A549 (cell line): ENCODE measurements around the gene MAD2L1BP. TPM values are rescaled to one million over a fixed set of nuclear protein-coding genes. Genes with fewer than 3 reads are reported as not detected.
"Not testable (repeated sequence)": the region's sequence is repeated elsewhere in the genome, so short reads cannot be mapped to it uniquely, and the experiment has no call there.

ENCODE experiments used
- ATAC-seq, 2 experiments: fragments of 200-7000 bp in 1 of 2; fragments of >200 bp in 1 of 2; cut with Nextera tagmentation in 1 of 2; cut with Tn5 transposase in 1 of 2; 3 replicates each; pipeline versions ENCODE4 v1.8.0 to v1.9.1; 2018 to 2020; ENCODE audit warnings: mild to moderate bottlenecking in 1 of 2, moderate library complexity in 1 of 2
- CTCF ChIA-PET: fragments of 300-600 bp; sonication (Branson Sonifier 250); formaldehyde crosslinking; extraction: SDS; loops from one replicate; lab custom pipeline; 2021; ENCODE audit warnings: antibody characterized with exemption, inconsistent platforms; lab: Yijun Ruan, JAX
- POLR2A ChIA-PET: fragments of 350-600 bp; formaldehyde crosslinking; extraction: SDS; loops from one replicate; lab custom pipeline; 2021; ENCODE audit warnings: antibody characterized with exemption, inconsistent platforms; lab: Yijun Ruan, JAX
- DNase-seq, 2 experiments: peaks; one replicate each; pipeline versions ENCODE4 v3.0.0 to v3.0.0-alpha.2; 2011 to 2016; ENCODE audit warnings: low read depth in 1 of 2, low spot score in 1 of 2
- FAIRE-seq: peaks from 2 replicates; lab custom pipeline; 2011; peaks lifted over from hg19 to GRCh38; lab: Jason Lieb, UNC
- H3K27ac ChIP-seq, 2 experiments: fragments of >200 bp; sonication (Bioruptor Twin); formaldehyde crosslinking; 3 replicates each; pipeline ENCODE4 v1.5.1; 2016 to 2017
- H3K4me1 ChIP-seq: fragments of >200 bp; sonication (Bioruptor Twin); formaldehyde crosslinking; 3 replicates; pipeline ENCODE4 v1.6.1; 2016
- H3K4me2 ChIP-seq: fragments of >200 bp; sonication (Bioruptor Twin); formaldehyde crosslinking; 3 replicates; pipeline ENCODE4 v1.6.1; 2016
- H3K4me3 ChIP-seq: fragments of >200 bp; sonication (Bioruptor Twin); formaldehyde crosslinking; 3 replicates; pipeline ENCODE4 v1.5.1; 2016
- H3K9me3 ChIP-seq: fragments of >200 bp; sonication (Bioruptor Twin); formaldehyde crosslinking; 3 replicates; pipeline ENCODE4 v1.6.1; 2016
- CBX2 ChIP-seq: fragments of 200-600 bp; sonication (generic); IDR thresholded peaks from 2 replicates; pipeline ENCODE4 v1.6.1; 2016; ENCODE audit warnings: low read depth, mild to moderate bottlenecking, borderline replicate concordance
- CBX8 ChIP-seq: fragments of 200-600 bp; sonication (generic); IDR thresholded peaks from 2 replicates; pipeline ENCODE4 v1.6.1; 2016
- CHD2 ChIP-seq: fragments of 150-350 bp; IDR thresholded peaks from 2 replicates; pipeline ENCODE4 v1.6.1; 2014; ENCODE audit warnings: low read length; ENCODE audit not compliant: partially characterized antibody
- CHD4 ChIP-seq: fragments of 200-600 bp; sonication (generic); IDR thresholded peaks from 2 replicates; pipeline ENCODE4 v1.6.1; 2016; ENCODE audit warnings: antibody characterized with exemption, mild to moderate bottlenecking, borderline replicate concordance
- EP300 ChIP-seq, 2 experiments: fragments of >200 bp; sonication (Bioruptor Twin); formaldehyde crosslinking; IDR thresholded peaks; 2 replicates in 1 of 2; 3 replicates in 1 of 2; pipeline ENCODE4 v1.6.1; 2016 to 2017
- ESRRA ChIP-seq: fragments of 150-350 bp; IDR thresholded peaks from 2 replicates; pipeline ENCODE4 v1.6.1; 2014; ENCODE audit warnings: mild to moderate bottlenecking, low read length, borderline replicate concordance
- FOSL2 ChIP-seq, 2 experiments: fragments of 450-650 bp in 1 of 2; fragments of >200 bp in 1 of 2; sonication (Bioruptor Twin) in 1 of 2; formaldehyde crosslinking; IDR thresholded peaks; 2 replicates each; pipeline versions ENCODE4 v1.5.0 to v1.6.1; 2016 to 2020; ENCODE audit warnings: mild to moderate bottlenecking in 1 of 2, moderate library complexity in 1 of 2
- GATA3 ChIP-seq: IDR thresholded peaks from 2 replicates; pipeline ENCODE4 v1.6.1; 2012; ENCODE audit warnings: borderline replicate concordance
- HDAC2 ChIP-seq: fragments of 200-600 bp; sonication (generic); IDR thresholded peaks from 2 replicates; pipeline ENCODE4 v1.6.1; 2016
- HEYL ChIP-seq: fragments of 250-450 bp; sonication (Bioruptor Pico); IDR thresholded peaks from 2 replicates; pipeline ENCODE4 v1.8.0; 2021; ENCODE audit warnings: mild to moderate bottlenecking, moderate library complexity
- HOXB5 ChIP-seq: fragments of 250-450 bp; sonication (Bioruptor Pico); IDR thresholded peaks from 2 replicates; pipeline ENCODE4 v1.5.0; 2020; ENCODE audit warnings: mild to moderate bottlenecking, moderate library complexity
- JUN ChIP-seq, 2 experiments: fragments of >200 bp; sonication (Bioruptor Twin); formaldehyde crosslinking; IDR thresholded peaks; 2 replicates in 1 of 2; 3 replicates in 1 of 2; pipeline ENCODE4 v1.6.1; 2016 to 2017
- KDM5A ChIP-seq: fragments of 200-600 bp; sonication (generic); IDR thresholded peaks from 2 replicates; pipeline ENCODE4 v1.6.1; 2016; ENCODE audit warnings: antibody characterized with exemption, mild to moderate bottlenecking
- MAFK ChIP-seq: fragments of 450-650 bp; IDR thresholded peaks from 2 replicates; pipeline ENCODE4 v1.6.1; 2014; ENCODE audit not compliant: partially characterized antibody
- POLR2A ChIP-seq: IDR thresholded peaks from 2 replicates; pipeline ENCODE4 v1.6.1; 2012; ENCODE audit warnings: mild to moderate bottlenecking, low read length
- RAD21 ChIP-seq, 2 experiments: fragments of >200 bp in 1 of 2; sonication (Bioruptor Twin) in 1 of 2; formaldehyde crosslinking in 1 of 2; IDR thresholded peaks in 1 of 2; conservative IDR thresholded peaks in 1 of 2; 2 replicates in 1 of 2; 3 replicates in 1 of 2; pipeline ENCODE4 v1.6.1; 2012 to 2018; ENCODE audit warnings: inconsistent platforms in 1 of 2
- RARB ChIP-seq: fragments of 250-450 bp; sonication (Bioruptor Pico); IDR thresholded peaks from 2 replicates; pipeline ENCODE4 v1.8.0; 2021; ENCODE audit warnings: mild to moderate bottlenecking, moderate library complexity
- RNF2 ChIP-seq: fragments of 200-600 bp; sonication (generic); IDR thresholded peaks from 2 replicates; pipeline ENCODE4 v1.6.1; 2016; ENCODE audit warnings: low read depth, mild to moderate bottlenecking, antibody characterized with exemption, moderate library complexity, borderline replicate concordance
- SMC3 ChIP-seq: fragments of >200 bp; sonication (Bioruptor Twin); formaldehyde crosslinking; IDR thresholded peaks from 3 replicates; pipeline ENCODE4 v1.6.1; 2018; ENCODE audit warnings: inconsistent platforms
- ZFP36 ChIP-seq: fragments of 450-650 bp; IDR thresholded peaks from 2 replicates; pipeline ENCODE4 v1.6.1; 2014; ENCODE audit warnings: borderline replicate concordance; ENCODE audit not compliant: partially characterized antibody
- ZSCAN20 ChIP-seq: fragments of 250-450 bp; sonication (Bioruptor Pico); IDR thresholded peaks from 2 replicates; pipeline ENCODE4 v1.8.0; 2022; ENCODE audit warnings: mild to moderate bottlenecking, moderate library complexity
- WGBS: methylation state at CpG from one replicate; pipeline ENCODE4 v1.1.6; 2017; ENCODE audit errors: missing lambda C conversion rate; 5-methylcytosine and 5-hydroxymethylcytosine counted together
- polyA plus RNA-seq, 4 experiments: library from polyadenylated mRNA; depleted of rRNA in 3 of 4; stranded (reverse); fragments of >200 nt; fragmentation: RNase III in 1 of 4; extraction: RNeasy Plus Mini Kit Qiagen cat#74134 plus additional on column Dnase treatment in 1 of 4; gene quantifications; 2 replicates in 3 of 4; 3 replicates in 1 of 4; pipeline ENCODE4 v1.2.3, GENCODE V29; 2011 to 2017
- TF ChIP-seq, protein P1 (sequence below): IDR thresholded peaks from 2 replicates; pipeline ENCODE4 v1.6.1; 2012
- TF ChIP-seq, protein P2 (sequence below): fragments of >200 bp; sonication (Bioruptor Twin); formaldehyde crosslinking; IDR thresholded peaks from 3 replicates; pipeline ENCODE4 v1.6.1; 2016
- TF ChIP-seq, protein P3 (sequence below): fragments of 450-650 bp; IDR thresholded peaks from 2 replicates; pipeline ENCODE4 v1.6.1; 2014; ENCODE audit warnings: antibody characterized with exemption

Gene MAD2L1BP
- polyA plus RNA-seq, 2 of the 4 experiments (the other 2 are of a cell fraction), result 22.0 to 26.7 TPM

DNA sequence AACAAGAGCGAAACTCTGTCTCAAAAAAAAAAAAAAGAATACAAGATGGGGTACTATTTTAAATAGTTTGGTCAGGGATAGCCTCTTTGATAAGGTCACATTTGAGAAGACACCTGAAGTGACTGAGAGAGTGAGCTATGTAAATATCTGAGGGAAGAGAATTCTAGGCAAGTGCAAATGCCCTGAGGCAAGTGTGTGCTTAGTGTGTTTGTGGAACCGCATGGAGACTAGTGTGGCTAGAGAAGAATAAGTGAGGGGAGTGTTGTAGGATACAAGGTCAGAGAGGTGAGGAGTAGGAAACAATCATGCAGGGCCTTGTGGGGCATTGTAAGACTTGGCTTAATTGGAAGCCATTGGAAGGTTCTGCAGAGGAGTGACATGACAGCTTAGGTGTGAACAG lies 12.6 kb downstream of the MAD2L1BP start:
- ATAC-seq, result no peak
- ChIA-PET POLR2A (no interaction called here), CTCF (interaction anchor here (1.2 to 2.4 kb wide), 3 partner anchors 8 to 431 kb away, joined by 3 to 11 read pairs (median 4); no protein-coding TSS in a partner anchor)
- TF ChIP-seq, protein P1, sequence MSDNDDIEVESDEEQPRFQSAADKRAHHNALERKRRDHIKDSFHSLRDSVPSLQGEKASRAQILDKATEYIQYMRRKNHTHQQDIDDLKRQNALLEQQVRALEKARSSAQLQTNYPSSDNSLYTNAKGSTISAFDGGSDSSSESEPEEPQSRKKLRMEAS, result no peak
- TF ChIP-seq HOXB5 (no peak), CBX8 (no peak), FOSL2 (IDR thresholded peaks at IDR 0.05) (no peak), FOSL2 (CRISPR knock-in tag; IDR thresholded peaks at IDR 0.05) (no peak), POLR2A (no peak), CHD4 (no peak), KDM5A (no peak), ZFP36 (no peak)
- no peak overlapping the region for H3K4me2 ChIP-seq
- no peak overlapping the region for H3K4me3 ChIP-seq
- H3K9me3 ChIP-seq, result no peaks in the 10 kb centered on the region
- no peak for DNase-seq
- FAIRE-seq, result no peak
- no peak overlapping the region for H3K27ac ChIP-seq
- no peaks in the 10 kb centered on the region for H3K4me1 ChIP-seq
- 93% methylated on average over 2 of the region's 2 CpGs for WGBS

DNA sequence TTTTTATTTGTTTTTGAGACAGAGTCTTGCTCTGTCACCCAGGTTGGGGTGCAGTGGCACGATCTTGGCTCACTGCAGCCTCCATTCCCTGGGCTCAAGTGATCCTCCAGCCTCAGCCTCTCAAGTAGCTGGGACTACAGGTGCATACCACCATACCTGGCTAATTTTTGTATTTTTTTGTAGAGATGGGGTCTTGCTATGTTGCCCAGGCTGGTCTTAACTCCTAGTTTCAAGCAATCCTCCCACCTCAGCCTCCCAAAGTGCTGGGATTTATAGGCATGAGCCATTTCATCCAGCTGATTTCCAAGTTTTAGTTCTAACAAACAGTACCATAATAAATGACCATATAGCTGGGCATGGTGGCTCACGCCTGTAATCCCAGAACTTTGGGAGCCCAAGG lies 17.2 kb downstream of the MAD2L1BP start:
- H3K4me2 ChIP-seq, FAIRE-seq, H3K9me3 ChIP-seq, POLR2A ChIA-PET, H3K27ac ChIP-seq, ATAC-seq, H3K4me3 ChIP-seq, H3K4me1 ChIP-seq, DNase-seq: not testable (repeated sequence)
- WGBS, result 80% methylated on average over 2 of the region's 2 CpGs
- CTCF ChIA-PET, result interaction anchor here (0.7 to 1.3 kb wide), 2 partner anchors 15 to 120 kb away, joined by 4 to 6 read pairs; no protein-coding TSS in a partner anchor

DNA sequence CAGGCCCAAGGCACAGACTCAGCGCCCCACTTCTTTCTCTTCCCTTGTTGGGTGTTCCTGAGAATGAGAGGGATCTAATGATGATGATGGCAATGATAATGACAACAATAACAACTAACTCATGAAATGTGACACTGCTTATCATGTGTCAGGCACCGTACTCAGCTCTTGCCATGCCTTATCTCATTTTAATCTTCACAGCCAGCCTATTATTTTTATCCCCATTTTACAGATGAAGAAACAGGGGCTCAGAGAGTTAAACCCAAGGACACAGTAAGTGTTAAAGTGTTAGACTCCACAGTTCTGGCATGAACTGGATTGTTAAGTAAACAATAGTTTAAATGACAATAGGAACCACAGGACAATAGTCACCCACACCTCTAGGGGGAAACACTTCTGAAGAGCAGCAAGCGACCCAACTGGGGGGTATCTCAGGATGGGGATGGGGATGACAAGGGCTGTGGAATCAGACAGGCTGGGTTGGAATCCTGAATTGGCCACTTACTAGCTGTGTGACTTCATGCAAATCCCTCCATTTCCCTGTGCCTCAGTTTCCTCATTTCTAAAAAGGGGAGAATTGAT lies 21.7 kb downstream of the MAD2L1BP start:
- CTCF ChIA-PET, result interaction anchor here (0.9 to 1.6 kb wide), 5 partner anchors 9 to 12 kb away, joined by 3 to 4 read pairs (median 3); partner anchors contain the start of gene RSPH9
- POLR2A ChIA-PET, result no interaction called here

DNA sequence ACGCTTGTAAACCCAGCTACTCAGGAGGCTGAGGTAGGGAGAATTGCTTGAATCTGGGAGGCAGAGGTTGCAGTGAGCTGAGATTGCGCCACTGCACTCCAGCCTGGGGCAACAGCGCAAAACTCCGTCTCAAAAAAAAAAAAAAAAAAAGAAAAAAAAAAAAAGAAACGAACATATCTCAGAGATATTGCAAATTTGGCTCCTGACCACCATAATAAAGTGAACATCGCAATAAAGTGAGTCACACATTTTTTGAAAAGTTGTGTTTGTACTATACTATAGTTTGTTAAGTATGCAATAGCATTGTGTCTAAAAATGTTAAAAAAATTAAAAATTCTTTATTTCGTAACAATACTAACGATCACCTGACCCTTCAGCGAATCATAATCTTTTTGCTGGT lies 22.5 kb downstream of the MAD2L1BP start:
- Histone ChIP-seq H3K4me3 (no peak overlapping the region), H3K4me1 (no peaks in the 10 kb centered on the region), H3K9me3 (0 out of 3 replicates have a peak, but pooled peaks cover 3% of the 10 kb centered on the region), H3K4me2 (no peak overlapping the region), H3K27ac (no peak overlapping the region)
- 84% methylated on average over 6 of the region's 9 CpGs for WGBS
- ChIA-PET CTCF (interaction anchor here (0.8 kb wide), 1 partner anchor 9 kb away, joined by 3 read pairs; no protein-coding TSS in a partner anchor), POLR2A (no interaction called here)
- FAIRE-seq (no peak), DNase-seq (no peak), ATAC-seq (no peak)
- no peak for TF ChIP-seq CBX2
- no peak for TF ChIP-seq GATA3
- TF ChIP-seq MAFK, result no peak

More for the DNA sequence above, 21.7 kb downstream of the MAD2L1BP start:
- Histone ChIP-seq H3K4me3 (no peak overlapping the region), H3K27ac (no peak overlapping the region), H3K9me3 (0 out of 3 replicates have a peak, but pooled peaks cover 3% of the 10 kb centered on the region), H3K4me2 (no peak overlapping the region), H3K4me1 (no peaks in the 10 kb centered on the region)
- no peak for DNase-seq
- no peak for ATAC-seq
- WGBS, result 79% methylated on average over 3 of the region's 3 CpGs
- no peak for TF ChIP-seq HDAC2
- TF ChIP-seq FOSL2 (IDR thresholded peaks at IDR 0.05), result no peak
- no peak for TF ChIP-seq FOSL2 (CRISPR knock-in tag; IDR thresholded peaks at IDR 0.05)
- TF ChIP-seq JUN (IDR thresholded peaks at IDR 0.05), result no peak
- no peak for TF ChIP-seq RAD21 (conservative IDR thresholded peaks at IDR 0.05 in 1 of 2, IDR thresholded peaks at IDR 0.05 in 1 of 2)
- TF ChIP-seq EP300 (IDR thresholded peaks at IDR 0.05), result no peak
- no peak for TF ChIP-seq HOXB5
- TF ChIP-seq SMC3, result no peak
- TF ChIP-seq RARB (CRISPR knock-in tag), result no peak
- TF ChIP-seq, protein P2, sequence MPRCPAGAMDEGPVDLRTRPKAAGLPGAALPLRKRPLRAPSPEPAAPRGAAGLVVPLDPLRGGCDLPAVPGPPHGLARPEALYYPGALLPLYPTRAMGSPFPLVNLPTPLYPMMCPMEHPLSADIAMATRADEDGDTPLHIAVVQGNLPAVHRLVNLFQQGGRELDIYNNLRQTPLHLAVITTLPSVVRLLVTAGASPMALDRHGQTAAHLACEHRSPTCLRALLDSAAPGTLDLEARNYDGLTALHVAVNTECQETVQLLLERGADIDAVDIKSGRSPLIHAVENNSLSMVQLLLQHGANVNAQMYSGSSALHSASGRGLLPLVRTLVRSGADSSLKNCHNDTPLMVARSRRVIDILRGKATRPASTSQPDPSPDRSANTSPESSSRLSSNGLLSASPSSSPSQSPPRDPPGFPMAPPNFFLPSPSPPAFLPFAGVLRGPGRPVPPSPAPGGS, result no peak
- TF ChIP-seq CHD2, result no peak
- TF ChIP-seq ZSCAN20 (CRISPR knock-in tag), result no peak
- TF ChIP-seq HEYL (CRISPR knock-in tag), result no peak
- TF ChIP-seq ZFP36, result no peak
- TF ChIP-seq ESRRA, result no peak
- TF ChIP-seq RNF2, result no peak
- TF ChIP-seq, protein P3, sequence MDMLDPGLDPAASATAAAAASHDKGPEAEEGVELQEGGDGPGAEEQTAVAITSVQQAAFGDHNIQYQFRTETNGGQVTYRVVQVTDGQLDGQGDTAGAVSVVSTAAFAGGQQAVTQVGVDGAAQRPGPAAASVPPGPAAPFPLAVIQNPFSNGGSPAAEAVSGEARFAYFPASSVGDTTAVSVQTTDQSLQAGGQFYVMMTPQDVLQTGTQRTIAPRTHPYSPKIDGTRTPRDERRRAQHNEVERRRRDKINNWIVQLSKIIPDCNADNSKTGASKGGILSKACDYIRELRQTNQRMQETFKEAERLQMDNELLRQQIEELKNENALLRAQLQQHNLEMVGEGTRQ, result no peak
- no peak for FAIRE-seq

DNA sequence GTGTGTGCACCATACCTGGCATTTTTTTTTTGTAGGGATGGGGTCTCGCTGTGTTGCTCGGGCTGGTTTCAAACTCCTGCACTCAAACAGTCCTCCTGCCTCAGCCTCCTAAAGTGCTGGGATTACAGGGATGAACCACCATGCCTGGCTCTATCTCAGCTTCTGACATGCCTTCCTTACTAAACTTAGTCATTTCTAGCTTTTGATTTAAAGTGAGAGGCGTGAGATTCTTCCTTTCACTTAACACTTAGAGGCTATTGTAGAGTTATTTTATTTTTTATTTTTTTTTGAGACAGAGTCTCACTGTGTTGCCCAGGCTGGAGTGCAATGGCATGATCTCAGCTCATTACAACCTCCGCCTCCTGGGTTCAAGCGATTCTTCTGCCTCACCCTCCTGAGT lies 27.3 kb downstream of the MAD2L1BP start:
- not testable (repeated sequence) for ATAC-seq, FAIRE-seq, H3K4me2 ChIP-seq, H3K9me3 ChIP-seq, H3K27ac ChIP-seq, DNase-seq, H3K4me1 ChIP-seq, H3K4me3 ChIP-seq
- WGBS, result 90% methylated on average over 4 of the region's 5 CpGs
- CTCF ChIA-PET, result interaction anchor here (0.9 to 1.9 kb wide), 4 partner anchors 107 to 417 kb away, joined by 3 to 5 read pairs (median 4); partner anchors contain the start of gene VEGFA
- POLR2A ChIA-PET, result interaction anchor here (1.1 kb wide), 1 partner anchor 107 kb away, joined by 4 read pairs; the partner anchor contains the start of gene VEGFA
